ENCODE measurements around the gene OTX1. TPM values are rescaled to one million over a fixed set of nuclear protein-coding genes. Genes with fewer than 3 reads are reported as not detected.

The OTX1 gene
- total and polyA plus RNA-seq, 2 of the 8 experiments (the other 6 are each of a cell fraction or from before 2014, with no cell fraction given), result 0.24 to 3.3 TPM

GRCh38 chr2:63053889-63054602 is 3.4 kb downstream of the OTX1 start (continued):
- TF ChIP-seq RNF2 (IDR thresholded peaks at IDR 0.05; ENCODE audit: borderline replicate concordance, low read depth, low read length, missing control alignments, poor library complexity, severe bottlenecking), result no peak
- TF ChIP-seq SP1 (IDR thresholded peaks at IDR 0.05; ENCODE audit: low read depth, low read length), result no peak
- TF ChIP-seq SP2 (IDR thresholded peaks at IDR 0.05; ENCODE audit: low read length), result no peak
- peak; percentile 60 for TF ChIP-seq KDM4A (IDR thresholded peaks at IDR 0.05; ENCODE audit: low read depth, low read length, severe bottlenecking)
- TF ChIP-seq GABPA (IDR thresholded peaks at IDR 0.05; ENCODE audit: borderline replicate concordance, insufficient read depth, low read length), result no peak
- TF ChIP-seq GTF2F1 (IDR thresholded peaks at IDR 0.05; ENCODE audit: borderline replicate concordance, low read depth, low read length), result no peak
- TF ChIP-seq SRF (IDR thresholded peaks at IDR 0.05; ENCODE audit: low read depth, low read length), result no peak
- TF ChIP-seq YY1 (IDR thresholded peaks at IDR 0.05; ENCODE audit: low read depth, low read length), result 0 out of 2 replicates have a peak, but pooled peaks have one; percentile 64
- no peak for TF ChIP-seq BRCA1 (IDR thresholded peaks at IDR 0.05; ENCODE audit: low read depth, low read length)
- no peak for TF ChIP-seq NRF1 (IDR thresholded peaks at IDR 0.05; ENCODE audit: low read depth, low read length)
- no peak for TF ChIP-seq SAP30 (IDR thresholded peaks at IDR 0.05; ENCODE audit: insufficient read depth, insufficient replicate concordance, low read length)
- peak; percentile 79; the same call in 1 of the 2 replicates for TF ChIP-seq KDM1A (IDR thresholded peaks at IDR 0.05; ENCODE audit: borderline replicate concordance, low read length)
- no peak for TF ChIP-seq SIRT6 (IDR thresholded peaks at IDR 0.05; ENCODE audit: low read length)
- TF ChIP-seq CHD1 (IDR thresholded peaks at IDR 0.05; ENCODE audit: low read depth, low read length), result no peak
- TF ChIP-seq MAFK (IDR thresholded peaks at IDR 0.05; ENCODE audit: low read depth, low read length), result no peak
- peak in 1 of 2 experiments; percentile 44; a peak in 1 of 3 replicates for TF ChIP-seq EP300 (IDR thresholded peaks at IDR 0.05; ENCODE audit: borderline replicate concordance in 1 of 2, low read depth in 2 of 2, low read length in 2 of 2)

Measured in H1 (cell line).